Ecto neural progenitor cell (in vitro differentiated cells): ENCODE results near the gene DOCK10.

Source experiments
- DNase-seq: peaks from one replicate; pipeline ENCODE4 v3.0.0-alpha.2; 2018; ENCODE audit warnings: low spot score

Gene DOCK10

DNA sequence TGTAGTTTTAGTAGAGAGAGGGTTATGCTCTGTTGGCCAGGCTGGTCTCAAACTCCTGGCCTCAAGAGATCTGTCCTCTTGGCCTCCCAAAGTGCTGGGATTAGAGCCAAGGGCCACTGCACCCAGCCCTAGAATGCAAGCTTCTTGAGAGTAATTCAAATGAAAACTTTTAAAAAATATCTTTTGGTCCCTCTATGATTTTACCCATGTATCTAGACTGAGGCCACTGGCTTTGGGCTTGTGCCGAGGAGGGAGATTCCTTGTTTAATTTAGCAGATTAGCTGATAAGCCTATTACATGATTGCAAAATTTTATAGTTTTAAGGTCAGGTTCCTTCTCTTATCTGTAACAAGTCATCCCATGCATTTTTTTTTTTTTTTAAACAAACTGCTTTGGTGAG lies 266.6 kb downstream of the DOCK10 start:
- DNase-seq, result no peak

DNA sequence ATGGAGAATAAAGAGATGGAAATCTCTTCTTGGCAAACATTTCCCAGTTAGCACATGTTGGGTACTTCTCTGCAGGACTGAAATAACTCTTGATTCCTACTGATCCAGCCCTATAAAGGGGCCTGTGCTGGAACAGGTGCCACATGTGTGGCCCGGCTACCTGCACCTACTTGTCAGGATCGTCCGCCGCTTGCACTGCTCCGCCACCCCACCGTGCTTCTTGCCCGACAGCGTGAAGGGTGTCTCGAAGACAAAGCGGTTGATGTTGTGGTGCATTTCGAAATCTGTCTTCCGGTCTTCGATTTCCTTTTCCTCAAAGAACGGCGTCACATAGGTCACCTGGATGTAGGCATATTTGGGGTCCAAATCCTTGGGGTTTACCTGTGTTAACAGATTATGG lies 267.5 kb downstream of the DOCK10 start:
- DNase-seq, result no peak

DNA sequence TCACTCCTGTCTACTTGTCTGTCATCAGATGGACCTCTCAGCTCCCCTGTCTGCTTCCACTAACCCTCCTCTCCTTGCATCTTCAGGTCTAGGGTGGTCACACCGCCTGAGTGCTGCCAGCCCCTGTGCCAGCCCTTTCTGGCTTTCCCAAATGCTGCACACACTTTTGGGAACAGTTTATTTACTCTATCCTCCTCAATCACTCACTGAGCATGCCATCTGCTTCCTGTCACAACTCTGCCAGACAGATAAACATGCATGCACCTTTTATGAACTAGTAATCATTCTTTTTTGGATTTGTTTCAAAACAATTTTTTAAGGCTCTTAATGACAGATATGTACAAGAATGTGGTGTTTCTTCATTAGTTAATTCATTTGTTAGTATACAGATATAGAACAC lies 269.8 kb downstream of the DOCK10 start:
- DNase-seq, result no peak

DNA sequence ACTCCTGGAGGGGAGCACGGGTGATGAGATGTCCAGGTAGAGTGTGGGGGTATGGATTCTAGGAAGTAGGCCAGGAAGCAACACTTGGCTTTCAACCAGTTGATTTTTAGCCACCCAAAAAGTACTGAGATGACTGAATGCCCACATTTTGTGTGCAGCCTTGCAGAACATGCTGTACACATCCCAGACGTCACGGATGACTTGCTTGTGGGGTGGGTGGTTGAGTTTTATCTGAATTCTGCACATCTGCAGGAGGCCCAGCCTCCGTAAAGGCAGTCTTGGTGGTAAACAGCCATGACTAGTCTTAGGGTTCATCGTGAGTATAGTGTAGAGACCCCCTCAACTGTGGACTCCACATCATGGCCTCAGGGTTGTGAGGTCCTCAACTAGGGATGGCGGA lies 272.8 kb downstream of the DOCK10 start:
- DNase-seq, result no peak

DNA sequence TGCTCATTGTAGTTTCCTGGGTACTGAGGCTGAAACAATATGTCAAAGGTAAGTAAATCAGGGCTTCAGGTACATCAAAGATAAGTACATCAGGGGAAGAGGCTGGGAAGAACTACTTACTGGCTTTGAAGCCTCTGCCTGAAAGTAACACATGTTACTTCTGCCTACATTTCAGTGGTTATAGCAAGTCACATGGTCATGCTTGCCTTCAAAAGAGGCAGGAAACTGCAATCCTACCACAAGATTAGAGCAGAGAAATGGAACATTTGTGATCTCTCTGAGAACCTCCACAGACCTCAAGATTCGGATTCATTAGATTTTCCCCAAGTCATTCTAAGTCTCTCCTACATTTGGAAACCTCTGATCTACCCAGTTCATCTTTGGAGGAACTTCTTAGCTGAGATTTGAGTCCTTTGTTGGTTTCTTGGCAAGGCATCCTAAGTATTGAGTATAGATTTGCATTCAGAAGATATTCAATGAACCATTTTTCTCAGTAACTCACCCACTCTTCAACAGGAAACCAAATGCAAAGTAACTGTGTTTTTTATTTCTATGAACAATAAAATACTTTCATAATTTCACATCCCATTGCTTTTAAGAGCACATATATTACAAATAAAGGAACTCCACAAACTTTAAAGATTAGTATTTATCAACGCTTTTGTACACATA lies 277.6 kb downstream of the DOCK10 start:
- no peak for DNase-seq

DNA sequence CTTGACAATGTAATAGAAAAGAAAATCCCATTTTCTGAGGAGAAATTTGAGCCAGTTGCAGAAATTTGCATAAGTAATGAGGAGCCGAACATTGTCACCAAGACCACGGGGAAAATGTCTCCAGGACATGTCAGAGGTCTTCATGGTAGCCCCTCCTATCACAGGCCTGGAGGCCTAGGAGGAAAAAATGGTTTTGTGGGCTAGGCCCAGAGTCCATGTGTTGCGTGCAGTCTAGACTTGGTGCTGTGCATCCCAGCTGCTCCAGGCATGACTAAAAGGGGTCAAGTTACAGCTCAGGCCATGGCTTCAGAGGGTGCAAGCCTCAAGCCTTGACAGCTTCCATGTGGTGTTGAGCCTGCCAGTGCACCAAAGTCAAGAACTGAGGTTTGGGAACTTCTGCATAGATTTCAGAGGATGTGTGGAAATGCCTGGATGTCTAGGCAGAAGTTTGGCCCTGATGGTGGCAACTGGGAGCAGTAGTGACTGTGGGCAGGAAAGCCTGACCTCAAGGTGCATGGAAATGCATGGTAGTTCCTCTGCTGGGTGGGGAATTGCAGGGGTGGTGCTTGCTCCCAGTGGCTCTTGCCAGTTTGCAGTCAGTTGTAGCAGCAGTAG lies 284.2 kb downstream of the DOCK10 start:
- DNase-seq, result no peak

DNA sequence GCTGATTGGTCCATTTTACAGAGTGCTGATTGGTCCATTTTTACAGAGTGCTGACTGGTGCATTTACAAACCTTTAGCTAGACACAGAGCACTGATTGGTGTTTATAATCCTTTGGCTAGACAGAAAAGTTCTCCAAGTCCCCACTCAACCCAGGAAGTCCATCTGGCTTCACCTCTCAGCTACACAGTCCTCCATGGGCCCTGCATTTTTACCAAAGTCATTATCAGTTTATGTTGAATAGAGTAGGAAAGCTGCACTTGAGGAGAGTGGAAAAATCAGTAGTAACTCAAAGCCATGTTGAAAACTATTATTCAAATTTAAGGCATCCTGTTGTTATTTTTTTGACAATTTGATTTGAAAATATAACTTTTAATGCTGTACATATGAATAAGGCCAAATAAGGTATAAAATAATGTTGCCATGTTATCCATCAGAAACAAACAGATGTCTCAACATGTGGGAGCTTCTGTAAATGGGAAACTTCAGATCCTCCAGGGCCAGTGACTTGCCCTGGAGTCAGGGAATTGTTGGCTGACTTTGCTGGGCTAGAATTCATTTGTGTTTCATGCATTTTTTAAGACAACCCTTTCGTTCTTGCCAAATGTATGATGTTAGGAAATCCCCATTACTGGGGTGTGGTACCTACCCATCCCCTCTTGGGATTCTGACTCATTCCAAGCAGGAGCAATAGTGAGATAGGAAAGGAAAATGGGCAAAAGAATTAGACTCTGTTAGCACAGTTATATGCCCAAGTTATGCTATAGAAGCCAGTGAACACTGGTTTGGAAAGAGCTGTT lies 288.3 kb downstream of the DOCK10 start:
- DNase-seq, result no peak

DNA sequence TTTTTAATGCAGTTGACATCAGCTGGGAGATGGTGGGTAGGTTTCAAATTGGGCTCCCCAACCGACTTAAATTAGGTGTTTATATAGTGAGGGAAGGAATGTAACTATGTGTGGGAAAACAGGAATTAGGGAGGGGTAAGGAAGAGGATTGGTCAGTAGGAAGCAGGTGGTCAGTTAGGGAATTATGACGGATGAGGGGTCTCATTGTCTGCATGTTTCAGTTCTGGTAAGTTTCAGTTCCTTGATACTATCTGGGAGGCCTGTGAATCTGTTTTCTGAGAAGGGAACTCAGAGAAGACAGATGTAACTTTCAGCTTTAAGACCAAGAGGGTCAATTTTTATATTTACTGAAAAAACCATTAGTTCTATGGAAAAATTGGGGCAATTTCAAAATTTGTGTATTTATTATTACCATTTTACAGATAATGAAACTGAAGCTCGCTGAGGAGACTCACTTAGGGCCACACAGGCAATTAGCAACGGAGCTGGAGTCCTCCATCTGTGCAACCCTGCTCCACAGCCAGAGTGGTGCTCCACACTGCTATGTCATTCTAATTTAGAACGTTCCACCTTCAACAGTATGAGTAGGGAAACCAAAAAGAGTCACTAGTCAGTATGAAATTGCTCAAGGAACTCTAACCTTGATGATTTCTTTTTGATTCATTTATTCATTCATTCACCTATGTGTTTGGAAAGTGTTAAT lies 290.1 kb downstream of the DOCK10 start:
- no peak for DNase-seq

DNA sequence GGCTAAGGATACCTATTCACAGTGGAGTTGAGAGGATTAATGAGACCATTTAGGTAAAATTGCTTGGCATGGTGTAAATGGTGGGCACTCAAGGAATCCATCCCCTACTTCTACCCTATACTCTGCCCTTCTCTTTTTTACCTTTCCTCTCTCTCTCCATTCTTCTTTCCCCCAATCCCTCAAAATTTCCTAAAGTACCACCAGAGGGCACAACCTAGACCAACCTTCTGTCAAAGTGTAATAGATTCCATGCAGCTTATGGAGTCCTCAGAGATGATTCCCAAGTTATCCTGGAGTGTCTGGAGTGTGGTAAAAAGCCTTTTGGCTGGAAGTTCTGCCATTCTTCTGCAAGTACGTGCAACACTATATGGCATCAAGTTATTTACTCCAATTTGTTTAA lies 293.1 kb downstream of the DOCK10 start:
- no peak for DNase-seq

DNA sequence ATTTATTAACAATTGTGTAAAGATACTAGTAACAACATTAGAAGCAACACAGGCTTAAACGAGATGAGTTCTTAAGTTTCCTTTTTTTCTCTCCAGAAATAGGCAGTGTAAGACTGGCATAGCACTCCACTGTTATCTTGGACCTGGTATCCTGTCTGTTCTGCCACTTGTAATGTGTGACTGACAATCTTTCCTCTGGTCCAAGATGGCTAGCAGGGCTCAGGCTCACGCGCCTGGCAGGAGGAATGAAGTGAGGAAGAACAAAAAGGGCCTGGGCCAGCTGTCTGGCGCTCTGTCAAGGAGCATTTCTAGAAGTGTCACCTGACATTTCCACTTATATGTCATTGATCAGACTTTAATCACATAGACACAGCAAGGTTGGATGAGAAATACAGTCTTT lies 294.5 kb downstream of the DOCK10 start:
- no peak for DNase-seq

DNA sequence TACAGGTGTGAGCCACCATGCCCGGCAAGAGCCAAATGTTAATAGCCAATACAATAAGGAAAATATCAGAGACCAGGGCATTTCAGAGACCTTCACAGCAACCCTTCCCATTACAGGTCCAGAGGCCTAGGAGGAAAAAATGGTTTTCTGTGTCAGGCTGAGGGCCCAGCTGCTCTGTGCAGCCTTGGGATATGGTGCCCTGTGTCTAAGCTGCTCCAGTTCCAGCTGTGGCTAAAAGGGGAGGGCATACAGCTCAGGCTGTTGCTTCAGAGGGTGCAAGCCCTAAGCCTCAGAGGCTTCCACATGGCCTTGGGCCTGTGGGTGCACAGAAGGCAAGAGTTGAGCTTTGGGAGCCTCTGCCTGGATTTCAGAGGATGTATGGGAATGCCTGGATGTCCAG lies 306.0 kb downstream of the DOCK10 start:
- DNase-seq, result no peak

DNA sequence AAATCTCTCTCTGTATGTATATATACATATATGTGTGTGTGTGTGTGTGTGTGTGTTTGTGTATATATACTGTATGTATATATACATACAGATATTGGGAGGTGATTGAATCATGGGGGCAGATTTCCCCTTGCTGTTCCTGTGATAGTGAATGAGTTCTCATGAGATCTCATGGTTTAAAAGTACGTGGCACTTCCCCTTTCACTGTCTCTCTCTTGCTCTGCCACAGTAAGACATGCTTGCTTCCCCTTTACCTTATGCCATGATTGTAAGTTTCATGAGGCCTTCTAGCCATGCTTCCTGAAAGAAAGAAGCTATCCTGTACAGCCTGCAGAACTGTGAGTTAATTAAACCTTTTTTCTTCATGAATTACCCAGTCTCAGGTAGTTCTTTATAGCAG lies 307.3 kb downstream of the DOCK10 start:
- DNase-seq, result no peak

DNA sequence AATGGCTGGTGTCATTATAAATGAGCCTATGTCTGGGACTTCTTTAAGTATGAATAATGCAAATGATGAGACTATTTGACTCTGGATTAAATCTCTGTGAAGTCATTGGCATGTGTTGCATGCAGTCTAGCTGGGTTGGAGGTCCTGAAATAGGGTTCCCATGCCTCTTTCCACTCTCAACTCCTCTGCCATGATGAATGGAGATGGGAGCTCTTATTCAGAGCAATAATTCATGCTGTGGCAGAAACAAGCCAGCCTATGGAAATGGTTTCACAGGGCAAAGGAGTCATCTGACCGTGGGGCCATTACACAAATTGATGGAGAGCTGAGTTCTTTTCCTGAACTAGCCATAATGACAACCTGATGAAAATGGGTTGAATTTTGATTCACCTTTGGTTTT lies 310.6 kb downstream of the DOCK10 start:
- no peak for DNase-seq

DNA sequence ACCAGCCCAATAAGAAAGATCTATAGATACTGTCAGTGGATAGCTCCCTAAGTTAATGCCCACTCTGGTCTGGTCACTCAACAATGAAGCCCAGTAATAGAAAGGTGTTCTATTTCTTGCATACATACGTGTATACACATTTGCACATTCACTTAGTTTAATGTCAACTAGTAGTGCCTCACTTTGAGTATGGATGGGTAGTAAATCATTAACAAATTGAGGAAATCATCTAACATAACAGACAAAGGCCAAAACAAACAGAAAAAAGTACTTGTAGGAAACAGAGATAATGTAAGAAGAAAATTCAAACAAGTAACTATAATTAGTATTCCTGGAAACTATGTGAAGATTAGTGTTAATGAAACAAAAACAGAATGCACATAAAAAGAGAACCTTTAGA lies 312.8 kb downstream of the DOCK10 start:
- no peak for DNase-seq

DNA sequence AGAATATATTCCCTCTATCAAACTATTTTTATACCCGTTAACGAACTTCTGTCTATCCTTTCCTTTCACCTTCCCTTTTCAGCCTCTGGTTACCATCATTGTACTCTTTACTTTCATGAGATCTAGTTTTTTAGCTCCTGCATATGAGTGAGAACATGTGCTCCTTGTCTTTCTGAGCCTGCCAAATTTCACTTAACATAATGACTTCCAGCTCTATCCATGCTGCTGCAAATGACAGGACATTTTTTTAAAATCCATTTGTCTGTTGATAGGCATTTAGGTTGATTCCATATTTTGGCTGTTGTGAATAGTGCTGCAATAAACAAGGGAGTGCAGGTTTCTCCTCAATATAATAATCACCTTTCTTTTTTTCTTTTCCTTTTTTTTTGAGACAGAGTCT lies 317.9 kb downstream of the DOCK10 start:
- DNase-seq, result no peak

DNA sequence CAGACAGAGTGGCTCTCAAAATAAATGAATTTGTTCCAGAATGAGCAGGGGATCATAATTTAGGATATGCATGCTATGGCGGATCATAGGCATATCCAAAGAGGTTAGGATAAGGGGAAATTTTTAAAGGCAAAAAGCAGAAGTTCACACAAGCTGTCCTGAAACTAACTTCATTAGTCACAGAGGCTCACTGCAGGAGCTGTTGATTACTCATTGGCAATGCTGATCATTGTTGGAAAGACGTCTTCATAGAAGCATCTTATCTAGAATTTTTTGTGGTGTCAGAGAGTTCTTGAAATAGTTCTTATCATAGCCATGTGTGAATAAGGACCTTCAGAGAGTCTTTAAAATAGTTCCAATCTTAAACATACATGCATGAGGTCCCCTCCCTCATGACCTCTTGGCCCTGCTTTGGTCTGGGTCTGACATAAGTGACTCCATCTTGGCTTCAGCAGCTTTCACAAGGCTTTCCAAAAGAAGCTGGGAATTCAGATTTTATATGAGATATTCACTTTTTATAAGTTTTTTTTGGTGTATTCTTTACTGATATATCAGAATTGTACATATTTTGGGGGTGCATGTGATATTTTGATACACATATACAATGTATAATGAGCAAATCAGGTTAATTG lies 318.6 kb downstream of the DOCK10 start:
- DNase-seq, result no peak

DNA sequence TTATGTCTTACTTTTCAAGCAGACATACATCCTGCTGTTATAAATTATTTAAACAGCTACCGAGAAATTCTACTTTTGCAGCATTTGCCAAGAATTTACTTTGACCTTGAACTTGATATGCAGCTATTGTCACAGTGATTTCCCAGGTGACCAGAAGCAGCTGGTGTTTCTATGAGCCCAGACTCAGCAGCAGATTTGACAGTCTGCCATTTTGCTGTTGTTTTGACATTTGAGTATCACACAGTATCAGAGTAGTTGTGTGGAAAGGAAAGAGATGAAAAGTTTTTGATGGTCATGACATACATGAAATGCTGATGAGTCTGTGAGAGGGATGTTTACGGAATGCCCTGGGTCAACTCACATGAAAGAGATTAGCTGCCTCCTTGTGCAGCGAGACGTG lies 319.5 kb downstream of the DOCK10 start:
- no peak for DNase-seq

DNA sequence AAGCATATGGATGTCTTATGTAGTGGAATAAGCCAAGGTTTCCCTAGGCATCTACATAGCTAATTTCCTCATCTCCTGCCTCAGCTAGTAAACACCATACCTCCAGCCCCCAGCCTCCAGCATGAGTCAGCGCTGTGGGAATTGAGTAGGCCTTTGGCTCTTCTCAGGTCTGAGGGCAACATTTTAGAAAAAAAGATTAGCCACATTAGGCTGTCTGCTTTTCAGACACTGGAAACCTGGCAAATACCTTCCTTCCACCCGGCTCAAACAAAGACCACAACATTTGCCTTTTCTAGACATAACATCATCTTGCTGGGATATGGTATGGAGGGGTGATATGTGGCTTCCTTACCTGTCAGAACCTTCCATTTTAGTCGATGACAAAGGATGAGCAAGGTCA lies 320.0 kb downstream of the DOCK10 start:
- no peak for DNase-seq

DNA sequence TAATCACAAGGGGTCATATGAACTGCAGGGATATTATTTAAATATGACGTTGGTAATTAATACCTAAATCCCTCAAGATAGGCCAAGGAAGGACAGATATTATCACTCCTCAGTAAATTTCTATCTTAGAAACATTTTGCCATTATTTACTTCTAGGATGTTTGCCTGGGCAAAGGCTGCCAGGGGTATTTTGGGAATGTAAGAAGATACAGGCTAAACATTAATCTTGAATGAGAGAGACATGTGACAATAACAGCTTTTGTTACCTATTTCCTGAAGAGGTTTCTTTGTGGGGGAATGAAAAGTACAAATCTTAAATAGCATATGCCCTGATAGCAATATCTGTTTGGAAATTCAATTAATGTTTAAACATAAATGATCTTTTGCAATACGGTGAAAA lies 325.3 kb downstream of the DOCK10 start:
- DNase-seq, result no peak

DNA sequence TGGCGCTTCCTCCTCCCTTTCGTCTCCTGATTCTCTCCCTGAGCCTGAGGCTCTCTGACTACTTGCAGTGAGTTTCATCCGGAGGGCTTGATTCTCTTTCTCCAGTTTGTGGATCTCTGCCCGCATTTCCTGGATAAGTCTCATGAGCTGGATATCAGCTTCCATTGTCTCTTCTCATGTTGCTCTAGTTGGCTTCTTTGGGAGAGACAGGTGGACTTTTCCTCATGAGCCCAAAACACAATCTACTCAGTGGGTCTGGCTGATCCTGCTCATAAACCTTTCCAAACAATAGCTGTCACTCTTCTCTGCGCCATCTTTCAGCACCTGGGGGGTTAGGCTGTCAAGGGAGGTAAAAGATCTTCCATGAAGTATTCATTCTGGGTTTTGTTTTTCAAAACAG lies 326.1 kb downstream of the DOCK10 start, which contains the start of gene CCDC195:
CCDC195 (minus strand) TSS at position 165 of the 400 bp plus-strand sequence; CDS start at position 165, 0 bp downstream.
- no peak for DNase-seq
